Kidney epithelial cell (primary cell): ENCODE measurements around the gene MRPL20. TPM values are rescaled to one million over a fixed set of nuclear protein-coding genes. Genes with fewer than 3 reads are reported as not detected.
A peak's percentile ranks its signal among the peaks of the same experiment; 100 is the strongest.

ENCODE experiments used
- DNase-seq: peaks from one replicate; pipeline ENCODE4 v3.0.0-alpha.2; 2010; ENCODE audit warnings: low read depth
- H3K27me3 ChIP-seq: 2 replicates; pipeline ENCODE4 v1.6.0; 2011; ENCODE audit warnings: low read length; ENCODE audit not compliant: control insufficient read depth, insufficient read depth
- H3K36me3 ChIP-seq: 2 replicates; pipeline ENCODE4 v1.5.1; 2011; ENCODE audit warnings: low read length; ENCODE audit not compliant: control insufficient read depth, insufficient read depth
- H3K4me3 ChIP-seq: 2 replicates; pipeline ENCODE4 v1.5.1; 2011; ENCODE audit warnings: low read depth, mild to moderate bottlenecking, control low read depth, low read length
- CTCF ChIP-seq: IDR thresholded peaks from 2 replicates; pipeline ENCODE4 v1.5.1; 2011; ENCODE audit warnings: mild to moderate bottlenecking, moderate library complexity, low read length, control low read depth, inconsistent platforms; ENCODE audit not compliant: insufficient read depth, poor library complexity, severe bottlenecking
- total RNA-seq: library from RNA; depleted of rRNA; stranded (reverse); fragments of >200 nt; gene quantifications from 2 replicates; pipeline ENCODE4 v1.2.3, GENCODE V29; 2015

MRPL20 gene
- total RNA-seq, 1 donor from 2014 or later = 159 TPM

- DNase-seq = no peak
- no peak for TF ChIP-seq CTCF
- Histone ChIP-seq H3K27me3 (no peaks in the 10 kb centered on the region), H3K4me3 (peak overlapping the region; percentile 53), H3K36me3 (no peaks in the 10 kb centered on the region)
These were observed 29.5 kb upstream of the MRPL20 start for GRCh38 chr1:1436630-1437032.

GRCh38 chr1:1435911-1436629 is 29.0 kb upstream of the MRPL20 start:
- H3K36me3 ChIP-seq = no peaks in the 10 kb centered on the region
- no peak for TF ChIP-seq CTCF
- H3K27me3 ChIP-seq = no peaks in the 10 kb centered on the region
- no peak for DNase-seq
- H3K4me3 ChIP-seq = peak overlapping the region; percentile 53

GRCh38 chr1:1435106-1435903 is 28.2 kb upstream of the MRPL20 start, which contains the start of gene VWA1:
Gene VWA1 (plus strand): TSS chr1:1435690. CDS start chr1:1435749, 59 bp downstream.
- DNase-seq = no peak
- no peak for TF ChIP-seq CTCF
- no peaks in the 10 kb centered on the region for H3K27me3 ChIP-seq
- H3K36me3 ChIP-seq = no peaks in the 10 kb centered on the region
- peak within 1 kb of the TSS; percentile 53 for H3K4me3 ChIP-seq

GRCh38 chr1:1434824-1435105 is 27.7 kb upstream of the MRPL20 start:
- H3K4me3 ChIP-seq = no peak overlapping the region

GRCh38 chr1:1434131-1434823 is 27.2 kb upstream of the MRPL20 start:
- no peak for TF ChIP-seq CTCF
- Histone ChIP-seq H3K27me3 (no peaks in the 10 kb centered on the region), H3K36me3 (no peaks in the 10 kb centered on the region), H3K4me3 (no peak overlapping the region)
- DNase-seq = no peak

More at GRCh38 chr1:1434824-1435105, 27.7 kb upstream of the MRPL20 start:
- Histone ChIP-seq H3K27me3 (no peaks in the 10 kb centered on the region), H3K36me3 (no peaks in the 10 kb centered on the region)
- no peak for TF ChIP-seq CTCF
- no peak for DNase-seq
